GM19238 (cell line): ENCODE data around the gene ZIC2.

Experiments used
- DNase-seq: peaks from one replicate; pipeline ENCODE4 v3.0.0; 2011; ENCODE audit warnings: low spot score; ENCODE audit not compliant: insufficient read length

The ZIC2 gene

GRCh38 chr13:99959540-99960230, 21.9 kb upstream of the ZIC2 start:
- DNase-seq = no peak

- DNase-seq = no peak
Observed at GRCh38 chr13:99960663-99961311, 20.8 kb upstream of the ZIC2 start.

GRCh38 chr13:99961636-99962035, 19.9 kb upstream of the ZIC2 start:
- no peak for DNase-seq

- no peak for DNase-seq
Observed at GRCh38 chr13:99962242-99962641, 19.3 kb upstream of the ZIC2 start.

- DNase-seq = no peak
Observed at GRCh38 chr13:99963816-99964339, 17.7 kb upstream of the ZIC2 start.

- DNase-seq = no peak
Observed at GRCh38 chr13:99965329-99966000, 16.1 kb upstream of the ZIC2 start.

- DNase-seq = no peak
Observed at GRCh38 chr13:99966064-99966805, 15.3 kb upstream of the ZIC2 start.

GRCh38 chr13:99967498-99967868, 14.1 kb upstream of the ZIC2 start:
- no peak for DNase-seq

GRCh38 chr13:99967869-99968520, 13.6 kb upstream of the ZIC2 start:
- DNase-seq = no peak

GRCh38 chr13:99968521-99969452, 12.8 kb upstream of the ZIC2 start:
- no peak for DNase-seq

- DNase-seq = no peak
Observed at GRCh38 chr13:99969453-99969918, 12.1 kb upstream of the ZIC2 start.

- DNase-seq = no peak
Observed at GRCh38 chr13:99969919-99970650, 11.5 kb upstream of the ZIC2 start.

- no peak for DNase-seq
Observed at GRCh38 chr13:99970651-99971575, 10.7 kb upstream of the ZIC2 start.

- no peak for DNase-seq
Observed at GRCh38 chr13:99971576-99972189, 9.9 kb upstream of the ZIC2 start, which contains the start of gene ZIC5. Gene ZIC5 (minus strand): TSS chr13:99971767. CDS start chr13:99971603, 164 bp downstream.

- DNase-seq = no peak
Observed at GRCh38 chr13:99972190-99972731, 9.3 kb upstream of the ZIC2 start.

- DNase-seq = no peak
Observed at GRCh38 chr13:99973163-99973807, 8.3 kb upstream of the ZIC2 start.

- no peak for DNase-seq
Observed at GRCh38 chr13:99973808-99974185, 7.8 kb upstream of the ZIC2 start.
